Endothelial cell of umbilical vein (primary cell): ENCODE results near the gene PDCD1. TPM values are rescaled to one million over a fixed set of nuclear protein-coding genes. Genes with fewer than 3 reads are reported as not detected.

Experiments used
- BruUV-seq: library from RNA; stranded (reverse); fragments of 400-500 nt; replicated peaks from 2 replicates; lab custom pipeline; 2021; lab: Mats Ljungman, UMichigan
- CTCF ChIA-PET: fragments of 300-600, 350-600 bp; sonication (Branson Sonifier 250); formaldehyde crosslinking; loops from one replicate; lab custom pipeline; 2021; ENCODE audit warnings: antibody characterized with exemption, inconsistent platforms; lab: Charles Lee
- POLR2A ChIA-PET: fragments of 300-600, 350-600 bp; sonication (Branson Sonifier 250); formaldehyde crosslinking; loops from one replicate; lab custom pipeline; 2021; ENCODE audit warnings: antibody characterized with exemption, inconsistent platforms; lab: Charles Lee
- DNase-seq: peaks from one replicate; pipeline ENCODE4 v3.0.0-alpha.2; 2011; ENCODE audit warnings: low read depth, low spot score
- FAIRE-seq: peaks from 2 replicates; lab custom pipeline; 2011; peaks lifted over from hg19 to GRCh38; lab: Jason Lieb, UNC
- H2AFZ ChIP-seq: 2 replicates; pipeline ENCODE4 v1.6.0; 2012; ENCODE audit warnings: low read depth, low read length, control low read depth, inconsistent platforms
- H3K27ac ChIP-seq: 2 replicates; pipeline ENCODE4 v1.5.1; 2011; ENCODE audit warnings: low read depth, mild to moderate bottlenecking, control low read depth, low read length, moderate library complexity; ENCODE audit not compliant: insufficient read depth
- H3K27me3 ChIP-seq, 2 experiments: 2 replicates each; pipeline versions ENCODE4 v1.6.0 to v1.6.1; 2011; ENCODE audit warnings: low read length in 2 of 2, mixed read lengths in 1 of 2; ENCODE audit not compliant: control insufficient read depth in 2 of 2, insufficient read depth in 2 of 2
- H3K36me3 ChIP-seq, 2 experiments: 2 replicates in 1 of 2; 3 replicates in 1 of 2; pipeline ENCODE4 v1.5.1; 2011; ENCODE audit warnings: low read length in 2 of 2, mild to moderate bottlenecking in 1 of 2, moderate library complexity in 1 of 2; ENCODE audit not compliant: control insufficient read depth in 2 of 2, insufficient read depth in 2 of 2; ENCODE audit errors: extremely low read depth in 1 of 2
- H3K4me1 ChIP-seq: 3 replicates; pipeline ENCODE4 v1.5.1; 2011; ENCODE audit warnings: mild to moderate bottlenecking, low read length; ENCODE audit not compliant: control insufficient read depth, insufficient read depth; ENCODE audit errors: extremely low read depth
- H3K4me2 ChIP-seq: 2 replicates; pipeline ENCODE4 v1.6.1; 2011; ENCODE audit warnings: low read length, control low read depth, mixed read lengths; ENCODE audit not compliant: insufficient read depth
- H3K4me3 ChIP-seq, 3 experiments: fragments of 200-600 bp in 1 of 3; sonication (generic), shearing (Covaris generic) in 1 of 3; replicated peaks in 1 of 3; 2 replicates each; pipeline ENCODE4 v1.5.1; 2011 to 2016; ENCODE audit warnings: control low read depth in 3 of 3, low read length in 3 of 3, mild to moderate bottlenecking in 2 of 3, inconsistent platforms in 1 of 3, low read depth in 1 of 3, moderate library complexity in 1 of 3; ENCODE audit not compliant: insufficient read depth in 1 of 3
- H3K79me2 ChIP-seq: 2 replicates; pipeline ENCODE4 v1.6.0; 2012; ENCODE audit warnings: low read length, inconsistent platforms; ENCODE audit not compliant: control insufficient read depth, insufficient read depth
- H3K9ac ChIP-seq: replicated peaks from 2 replicates; pipeline ENCODE3; 2011; ENCODE audit warnings: low read length, control low read depth; ENCODE audit not compliant: insufficient read depth; ENCODE audit errors: extremely low read depth
- H3K9me1 ChIP-seq: replicated peaks from 3 replicates; pipeline ENCODE4 v1.6.0; 2011; ENCODE audit warnings: mild to moderate bottlenecking, low read length; ENCODE audit not compliant: control insufficient read depth, insufficient read depth; ENCODE audit errors: extremely low read depth
- H3K9me3 ChIP-seq: replicated peaks from 2 replicates; pipeline ENCODE4 v1.5.1; 2012; ENCODE audit warnings: low read length, inconsistent platforms; ENCODE audit not compliant: control insufficient read depth, insufficient read depth
- H4K20me1 ChIP-seq: replicated peaks from 2 replicates; pipeline ENCODE3; 2011; ENCODE audit warnings: mild to moderate bottlenecking, low read length; ENCODE audit not compliant: control insufficient read depth, insufficient read depth; ENCODE audit errors: extremely low read depth
- CTCF ChIP-seq, 2 donors: IDR thresholded peaks; 1 replicate in 1 of 2; 2 replicates in 1 of 2; pipeline ENCODE4 v1.5.1; 2011; ENCODE audit warnings: low read length in 2 of 2, mild to moderate bottlenecking in 2 of 2, moderate library complexity in 2 of 2, control low read depth in 1 of 2, inconsistent platforms in 1 of 2, low read depth in 1 of 2; ENCODE audit not compliant: insufficient read depth in 1 of 2; ENCODE audit errors: extremely low read depth in 1 of 2
- EZH2 ChIP-seq: IDR thresholded peaks from 2 replicates; pipeline ENCODE4 v1.6.1; 2012; ENCODE audit warnings: borderline replicate concordance, low read depth, mild to moderate bottlenecking, moderate library complexity, low read length, inconsistent platforms; ENCODE audit not compliant: severe bottlenecking
- FOS ChIP-seq: IDR thresholded peaks from 2 replicates; pipeline ENCODE4 v1.6.1; 2011; ENCODE audit warnings: mild to moderate bottlenecking, low read length, moderate library complexity, borderline replicate concordance; ENCODE audit not compliant: insufficient read depth
- GATA2 ChIP-seq: IDR thresholded peaks from 2 replicates; pipeline ENCODE4 v1.7.0; 2011; ENCODE audit warnings: low read depth, mild to moderate bottlenecking, moderate library complexity, mixed read lengths, low read length; ENCODE audit not compliant: insufficient read length, insufficient read depth
- JUN ChIP-seq: IDR thresholded peaks from 2 replicates; pipeline ENCODE4 v1.6.1; 2011; ENCODE audit warnings: borderline replicate concordance, low read depth; ENCODE audit not compliant: insufficient read length, insufficient read depth
- MAX ChIP-seq: IDR thresholded peaks from 2 replicates; pipeline ENCODE4 v1.6.1; 2011; ENCODE audit not compliant: insufficient read depth, insufficient read length
- MYC ChIP-seq: IDR thresholded peaks from one replicate; pipeline ENCODE4 v1.6.1; 2011; ENCODE audit warnings: mild to moderate bottlenecking, low read depth, low read length
- POLR2A ChIP-seq: IDR thresholded peaks from 2 replicates; pipeline ENCODE4 v1.6.1; 2012; ENCODE audit warnings: low read depth, mild to moderate bottlenecking, control low read depth, low read length
- POLR2AphosphoS5 ChIP-seq: IDR thresholded peaks from 2 replicates; pipeline ENCODE4 v1.6.1; 2012; ENCODE audit warnings: low read depth, mild to moderate bottlenecking, control low read depth, low read length, moderate library complexity; ENCODE audit not compliant: insufficient read depth
- dilution Hi-C: fragments of 300-500 bp; cut with MboI; formaldehyde crosslinking; loops from one replicate; pipeline ENCODE4 v1.15.0; 2019; ENCODE audit warnings: low sequenced_read_pairs; ENCODE audit not compliant: extremely low pct_ligation_motif_present
- intact Hi-C: fragments of 100-400 bp; cut with micrococcal nuclease; formaldehyde crosslinking; loops from one replicate; pipeline ENCODE4 v1.10.0; 2022
- polyA plus RNA-seq, 4 experiments: library from polyadenylated mRNA; depleted of rRNA in 3 of 4; stranded (reverse) in 3 of 4; unstranded in 1 of 4; fragments of >200 nt; gene quantifications; 2 replicates each; pipeline versions ENCODE4 v1.2.1 to v1.2.3, GENCODE V29; 2011 to 2012; ENCODE audit warnings: missing spikeins in 1 of 4
- total RNA-seq: library from RNA; stranded (reverse); gene quantifications from 2 replicates; pipeline ENCODE4 v1.2.3, GENCODE V29; 2021

Gene PDCD1
- total and polyA plus RNA-seq, 2 donors (not counting 3 experiments of a cell fraction or from before 2014, with no cell fraction given) = not detected

- TF ChIP-seq JUN (no peak), CTCF (IDR thresholded peaks at IDR 0.05; ENCODE audit: extremely low read depth in 1 of 2, insufficient read depth in 1 of 2, low read depth in 1 of 2, low read length in 2 of 2) (no peak)
- Histone ChIP-seq H3K27ac (no peak overlapping the region), H3K36me3 (no peaks in the 10 kb centered on the region), H3K4me2 (no peak overlapping the region), H2AFZ (no peak overlapping the region), H3K4me1 (peaks cover 2% of the 10 kb centered on the region), H3K27me3 (peaks cover 0 to 2% of the 10 kb centered on the region in 2 experiments), H3K9me3 (no peaks in the 10 kb centered on the region), H3K79me2 (no peaks in the 10 kb centered on the region), H3K9ac (no peak overlapping the region), H4K20me1 (no peaks in the 10 kb centered on the region), H3K9me1 (no peaks in the 10 kb centered on the region), H3K4me3 (no peak overlapping the region)
- dilution Hi-C loops (no loop called here), intact Hi-C loops (no loop called here)
- CTCF ChIA-PET = no interaction called here
- DNase-seq = no peak
- BruUV-seq = no TSS peak
- FAIRE-seq = no peak
- POLR2A ChIA-PET = interaction anchor here (0.7 kb wide), 1 partner anchor 61 kb away, joined by 3 read pairs; no protein-coding TSS in a partner anchor
Observed at GRCh38 chr2:241897231-241897916, 38.7 kb upstream of the PDCD1 start.

GRCh38 chr2:241896746-241897201, 38.1 kb upstream of the PDCD1 start:
- CTCF ChIA-PET = no interaction called here
- H3K36me3 ChIP-seq = no peaks in the 10 kb centered on the region
- no peaks in the 10 kb centered on the region for H3K79me2 ChIP-seq
- intact Hi-C loops = no loop called here
- no peak overlapping the region for H3K27ac ChIP-seq
- H3K27me3 ChIP-seq = peaks cover 0 to 2% of the 10 kb centered on the region in 2 experiments
- H3K9ac ChIP-seq = no peak overlapping the region
- no peak for TF ChIP-seq EZH2
- TF ChIP-seq CTCF (IDR thresholded peaks at IDR 0.05; ENCODE audit: extremely low read depth in 1 of 2, insufficient read depth in 1 of 2, low read depth in 1 of 2, low read length in 2 of 2) = no peak
- TF ChIP-seq MAX = no peak
- no peak for TF ChIP-seq POLR2A
- TF ChIP-seq POLR2AphosphoS5 = no peak
- no peak for TF ChIP-seq JUN
- no peak for TF ChIP-seq FOS
- TF ChIP-seq MYC = no peak
- TF ChIP-seq GATA2 = no peak
- FAIRE-seq (no peak), DNase-seq (no peak)
- no peak overlapping the region for H3K4me2 ChIP-seq
- dilution Hi-C loops = no loop called here
- H3K9me3 ChIP-seq = no peaks in the 10 kb centered on the region
- POLR2A ChIA-PET = no interaction called here
- no peak overlapping the region for H2AFZ ChIP-seq
- BruUV-seq = no TSS peak
- peaks cover 2% of the 10 kb centered on the region for H3K4me1 ChIP-seq
- no peak overlapping the region for H3K4me3 ChIP-seq
- H3K9me1 ChIP-seq = no peaks in the 10 kb centered on the region
- no peaks in the 10 kb centered on the region for H4K20me1 ChIP-seq
